ENCODE measurements around the gene STX17. TPM values are rescaled to one million over a fixed set of nuclear protein-coding genes. Genes with fewer than 3 reads are reported as not detected.

Gene STX17
- total RNA-seq, 1 experiment from 2014 or later, result 11.5 TPM

- TF ChIP-seq TCF7L2 (IDR thresholded peaks at IDR 0.05; ENCODE audit: low read depth, low read length) (no peak), REST (IDR thresholded peaks at IDR 0.05; ENCODE audit: insufficient read depth in 1 of 2, low read depth in 2 of 2, low read length in 1 of 2) (no peak), CTCF (IDR thresholded peaks at IDR 0.05) (no peak)
- BruUV-seq (replicated peaks), result no TSS peak
- DNase-seq (ENCODE audit: low read depth, low spot score) (no peak), ATAC-seq (no peak)
- intact Hi-C loops (cut with micrococcal nuclease; ENCODE audit: unreplicated experiment) (no loop called here), in situ Hi-C loops (cut with HindIII; ENCODE audit: low pct_unique_long_range_greater_than_20kb, low sequenced_read_pairs) (no loop called here)
- POLR2A ChIA-PET, result no interaction called here
- no peaks in the 10 kb centered on the region for H3K4me1 ChIP-seq (ENCODE audit: control insufficient read depth, insufficient read depth, low read length)
- no peaks in the 10 kb centered on the region; the same call in 1 of the 2 replicates for H3K27me3 ChIP-seq (ENCODE audit: control insufficient read depth, insufficient read depth, low read length)
- no peaks in the 10 kb centered on the region for H3K9me3 ChIP-seq (ENCODE audit: control insufficient read depth, insufficient read depth, low read depth, low read length)
- H3K27ac ChIP-seq (ENCODE audit: low read length), result no peak overlapping the region
- CTCF ChIA-PET, result no interaction called here
- no peak overlapping the region for H3K4me3 ChIP-seq (ENCODE audit: low read depth in 2 of 2, low read length in 2 of 2)
- no peaks in the 10 kb centered on the region for H3K36me3 ChIP-seq (ENCODE audit: control insufficient read depth, insufficient read depth, low read length)
Observed at GRCh38 chr9:99873531-99873930, 32.9 kb upstream of the STX17 start.

GRCh38 chr9:99873943-99874584, 32.4 kb upstream of the STX17 start:
- Histone ChIP-seq H3K9me3 (ENCODE audit: control insufficient read depth, insufficient read depth, low read depth, low read length) (no peaks in the 10 kb centered on the region), H3K4me3 (ENCODE audit: low read depth in 2 of 2, low read length in 2 of 2) (no peak overlapping the region), H3K4me1 (ENCODE audit: control insufficient read depth, insufficient read depth, low read length) (no peaks in the 10 kb centered on the region), H3K27ac (ENCODE audit: low read length) (no peak overlapping the region), H3K27me3 (ENCODE audit: control insufficient read depth, insufficient read depth, low read length) (no peaks in the 10 kb centered on the region; the same call in 1 of the 2 replicates), H3K36me3 (ENCODE audit: control insufficient read depth, insufficient read depth, low read length) (no peaks in the 10 kb centered on the region)
- POLR2A ChIA-PET, result no interaction called here
- DNase-seq (ENCODE audit: low read depth, low spot score), result no peak
- BruUV-seq (replicated peaks), result no TSS peak
- CTCF ChIA-PET, result no interaction called here
- ATAC-seq, result no peak
- TF ChIP-seq REST (IDR thresholded peaks at IDR 0.05; ENCODE audit: insufficient read depth in 1 of 2, low read depth in 2 of 2, low read length in 1 of 2), result no peak
- TF ChIP-seq POLR2AphosphoS5 (IDR thresholded peaks at IDR 0.05; ENCODE audit: low read depth, low read length), result no peak
- TF ChIP-seq TCF7L2 (IDR thresholded peaks at IDR 0.05; ENCODE audit: low read depth, low read length), result no peak
- TF ChIP-seq SIN3A (IDR thresholded peaks at IDR 0.05; ENCODE audit: borderline replicate concordance, insufficient read depth, low read depth, low read length), result no peak
- TF ChIP-seq CTCF (IDR thresholded peaks at IDR 0.05), result no peak
- intact Hi-C loops (cut with micrococcal nuclease; ENCODE audit: unreplicated experiment), result no loop called here
- in situ Hi-C loops (cut with HindIII; ENCODE audit: low pct_unique_long_range_greater_than_20kb, low sequenced_read_pairs), result no loop called here
